ENCODE measurements around the gene NFATC1.

The NFATC1 gene

DNA sequence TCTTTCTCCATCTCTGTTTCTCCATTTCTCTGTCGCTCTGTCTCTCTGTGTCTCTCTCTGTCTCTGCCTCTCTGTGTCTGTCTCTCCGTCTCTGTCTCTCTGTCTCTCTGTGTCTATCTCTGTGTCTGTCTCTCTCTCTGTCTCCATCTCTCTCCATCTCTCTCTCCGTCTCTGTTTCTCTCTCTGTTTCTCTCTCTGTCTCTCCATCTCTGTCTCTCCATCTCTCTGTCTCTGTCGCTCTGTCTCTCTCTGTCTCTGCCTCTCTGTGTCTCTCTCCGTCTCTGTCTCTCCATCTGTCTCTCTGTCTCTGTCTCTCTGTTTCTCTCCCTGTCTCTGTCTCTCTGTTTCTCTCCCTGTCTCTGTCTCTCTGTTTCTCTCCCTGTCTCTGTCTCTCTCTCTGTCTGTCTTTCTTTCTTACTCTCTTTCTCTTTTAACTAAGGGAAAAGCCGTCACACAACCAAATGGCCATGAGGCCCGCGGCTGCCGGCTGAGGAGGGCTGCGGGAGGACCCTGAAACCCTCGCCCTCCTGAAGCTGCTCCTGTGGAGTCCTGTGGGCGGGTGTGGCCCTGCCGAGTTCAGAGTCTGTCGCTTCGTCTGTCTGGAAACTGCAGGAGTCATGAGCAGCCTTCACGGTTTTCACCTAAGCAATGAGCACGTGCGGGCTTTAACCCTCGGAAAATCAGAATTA lies 29.3 kb downstream of the NFATC1 start:
- DNase-seq: no peak

DNA sequence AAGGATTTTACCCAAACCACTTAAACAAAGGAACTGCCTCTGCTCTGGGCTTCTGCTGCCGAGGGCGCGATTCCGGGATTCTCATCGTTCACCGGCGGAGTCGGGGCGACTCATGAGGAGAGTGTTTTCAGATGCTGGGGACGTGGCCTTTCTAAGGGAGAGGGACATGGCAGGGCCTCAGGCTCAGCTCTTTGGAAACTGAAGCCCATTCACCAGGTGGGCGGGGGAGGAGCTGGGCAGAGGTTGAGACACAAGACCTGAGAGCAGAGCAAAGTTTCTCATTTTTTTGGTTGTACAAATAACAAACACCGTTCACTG lies 29.8 kb downstream of the NFATC1 start:
- no peak for DNase-seq

DNA sequence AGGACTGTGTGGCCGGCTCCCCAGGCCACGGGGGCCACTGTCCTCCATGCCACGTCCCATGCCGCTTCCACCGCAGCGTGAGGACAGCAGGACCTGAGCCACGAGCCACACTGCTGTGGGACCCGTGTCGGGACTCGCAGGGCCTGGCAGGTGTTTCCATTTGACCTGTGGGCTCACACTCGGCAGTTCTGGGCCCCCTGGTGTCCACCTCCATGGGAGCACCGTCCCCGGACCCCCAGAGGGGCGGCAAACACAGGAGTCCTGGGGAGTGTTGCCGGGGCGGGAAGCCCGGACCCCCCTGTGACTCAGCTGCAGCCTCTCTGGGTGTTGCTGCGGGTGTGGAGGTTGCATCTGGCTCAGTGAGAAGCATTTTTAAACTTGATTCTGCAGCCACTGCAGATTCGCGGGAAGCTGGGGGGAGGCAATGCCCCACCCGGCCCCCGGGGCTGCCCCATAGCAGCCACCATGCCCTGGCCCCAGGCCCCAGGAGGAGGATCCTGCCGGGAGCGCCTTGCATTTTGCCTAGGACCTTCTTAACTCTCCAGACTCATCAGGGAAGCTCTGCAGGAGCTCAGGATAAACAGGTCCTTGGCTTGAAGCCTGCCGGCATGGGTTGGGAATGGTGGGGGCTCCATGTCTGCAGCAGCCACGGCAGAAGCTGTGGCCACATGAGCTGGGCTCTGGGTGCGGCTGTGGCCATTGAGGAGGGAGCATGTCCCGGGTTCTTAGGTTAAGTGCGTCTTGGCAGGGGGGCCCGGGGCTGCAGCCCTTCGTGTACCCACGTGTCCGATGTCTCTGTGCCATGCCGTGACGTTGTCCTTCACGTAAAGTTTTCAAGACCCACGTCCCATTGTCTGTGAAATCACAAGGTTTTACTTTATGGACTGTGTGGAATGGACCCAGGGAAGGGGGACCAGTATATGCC lies 30.9 kb downstream of the NFATC1 start:
- no peak for DNase-seq

DNA sequence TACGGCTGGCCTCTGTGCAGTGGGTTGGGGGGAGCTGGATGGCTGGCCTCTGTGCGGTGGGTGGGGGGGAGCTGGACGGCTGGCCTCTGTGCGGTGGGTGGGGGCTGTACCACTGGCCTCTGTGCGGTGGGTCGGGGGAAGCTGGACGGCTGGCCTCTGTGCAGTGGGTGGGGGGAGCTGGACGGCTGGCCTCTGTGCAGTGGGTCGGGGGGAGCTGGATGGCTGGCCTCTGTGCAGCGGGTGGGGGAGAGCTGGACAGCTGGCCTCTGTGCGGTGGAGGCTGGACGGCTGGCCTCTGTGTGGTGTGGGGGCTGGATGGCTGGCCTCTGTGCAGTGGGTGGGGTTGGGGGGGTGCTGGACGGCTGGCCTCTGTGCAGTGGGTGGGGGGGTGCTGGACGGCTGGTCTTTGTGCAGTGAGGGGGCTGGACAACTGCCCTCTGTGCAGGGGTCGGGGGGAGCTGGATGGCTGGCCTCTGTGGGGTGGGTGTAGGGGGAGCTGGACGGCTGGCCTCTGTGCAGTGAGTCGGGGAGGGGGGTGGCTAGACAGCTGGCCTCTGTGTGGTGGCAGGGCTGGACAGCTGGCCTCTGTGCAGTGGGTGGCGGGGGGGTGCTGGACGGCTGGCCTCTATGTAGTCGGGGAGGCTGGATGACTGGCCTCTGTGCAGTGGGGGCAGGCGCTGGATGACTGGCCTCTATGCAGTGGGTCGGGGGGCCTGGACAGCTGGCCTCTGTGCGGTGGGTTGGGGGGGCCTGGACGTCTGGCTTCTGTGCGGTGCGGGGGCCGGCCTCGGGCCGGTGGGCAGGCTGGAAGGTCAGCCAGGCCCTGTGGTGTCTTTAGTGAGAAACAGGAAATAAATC lies 31.9 kb downstream of the NFATC1 start:
- DNase-seq: no peak

DNA sequence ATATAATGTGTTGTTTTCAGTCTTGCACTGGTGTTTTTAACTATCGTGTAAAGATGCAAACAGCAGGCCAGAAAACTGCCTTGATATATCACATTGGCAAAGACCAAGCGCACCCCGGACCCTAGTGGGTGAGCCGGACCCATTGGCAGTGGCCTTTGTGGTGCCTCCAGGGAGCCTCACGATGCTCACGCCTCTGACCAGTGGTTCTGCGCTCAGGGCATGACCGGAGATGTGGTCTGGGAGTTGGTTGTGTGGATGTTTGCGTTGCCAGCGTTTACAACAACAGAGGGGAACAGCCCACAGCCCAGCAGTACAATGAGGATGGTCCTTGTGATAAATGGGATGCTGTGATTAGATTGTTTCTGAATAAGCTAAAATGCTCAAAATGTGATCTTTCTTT lies 32.6 kb downstream of the NFATC1 start:
- no peak for DNase-seq

DNA sequence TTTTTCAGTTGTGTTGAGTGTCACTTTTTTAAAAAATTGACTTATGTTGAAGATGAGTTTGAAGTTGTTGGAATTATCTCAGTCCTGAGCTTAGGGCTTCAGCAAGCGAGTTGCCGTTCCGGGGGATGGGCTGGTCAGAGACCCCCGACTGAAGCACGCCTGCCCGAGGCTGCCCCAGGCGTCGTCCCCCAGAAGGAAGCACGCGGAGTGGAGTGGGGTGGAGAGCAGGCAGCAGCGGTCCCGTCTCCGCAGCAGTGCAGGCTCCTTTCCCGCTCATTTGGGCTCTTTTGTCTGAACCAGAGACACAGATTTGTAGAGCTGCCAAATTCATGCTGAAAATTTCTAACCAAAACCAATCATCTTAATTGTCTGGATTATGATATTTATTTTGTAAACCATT lies 33.7 kb downstream of the NFATC1 start:
- DNase-seq: no peak

DNA sequence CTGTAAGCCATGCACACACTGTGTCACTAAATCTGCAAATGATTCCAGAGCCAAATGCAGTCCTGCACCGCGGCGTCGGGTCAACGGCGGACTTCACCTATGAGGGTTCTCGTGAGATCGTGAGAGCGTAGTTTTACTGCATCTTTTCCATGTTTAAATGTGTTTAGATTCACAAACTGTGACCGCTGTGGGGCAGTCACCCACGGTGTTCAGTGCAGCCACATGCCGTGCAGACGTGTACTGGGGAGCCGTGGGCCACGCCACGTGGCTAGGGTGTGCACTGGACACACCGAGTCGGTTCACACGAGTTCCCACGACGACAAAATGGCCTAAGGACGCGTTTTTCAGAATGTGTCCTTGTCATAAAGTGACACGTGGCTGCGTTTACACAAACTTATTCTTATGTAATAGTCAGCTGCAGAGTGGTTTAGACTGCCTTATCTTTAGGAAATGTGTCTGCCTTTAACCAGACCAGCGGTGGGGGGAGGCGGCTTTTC lies 34.1 kb downstream of the NFATC1 start:
- no peak for DNase-seq

DNA sequence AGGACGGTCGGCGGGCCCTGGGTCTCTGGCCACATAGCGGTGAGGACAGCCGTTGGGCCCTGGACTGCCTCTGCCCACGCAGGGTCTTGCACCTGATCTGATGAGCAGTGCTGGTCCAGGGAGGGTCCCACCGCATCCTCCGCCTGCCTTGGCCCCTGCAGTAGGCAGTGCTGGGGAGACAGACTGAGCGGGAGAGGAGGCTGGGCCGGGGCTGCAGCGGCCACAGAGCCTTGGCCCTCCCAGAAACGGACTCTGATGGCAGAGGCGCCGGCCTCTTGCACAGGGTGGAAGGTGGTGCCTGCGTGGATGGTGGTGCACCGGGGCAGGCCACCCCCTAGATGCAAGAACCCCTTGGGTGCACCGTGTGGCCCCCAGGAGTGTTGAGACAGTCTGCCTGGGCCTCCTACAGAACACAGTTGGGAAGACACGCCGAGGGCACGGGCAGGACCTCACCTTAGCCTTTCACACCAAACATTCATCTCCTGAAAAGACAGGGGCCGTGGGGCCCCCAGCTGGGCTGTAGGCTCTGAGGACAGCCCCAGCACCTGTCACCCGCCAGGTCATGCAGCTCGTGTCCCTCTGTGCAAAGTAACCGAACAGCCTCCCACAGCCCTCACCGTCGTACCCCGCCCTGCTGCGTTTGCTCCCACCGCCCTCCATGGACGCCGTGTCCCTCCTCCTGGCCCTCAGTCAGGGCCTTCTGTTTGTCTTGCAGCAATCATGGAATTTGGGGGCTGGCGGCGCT lies 36.8 kb downstream of the NFATC1 start:
- no peak for DNase-seq

DNA sequence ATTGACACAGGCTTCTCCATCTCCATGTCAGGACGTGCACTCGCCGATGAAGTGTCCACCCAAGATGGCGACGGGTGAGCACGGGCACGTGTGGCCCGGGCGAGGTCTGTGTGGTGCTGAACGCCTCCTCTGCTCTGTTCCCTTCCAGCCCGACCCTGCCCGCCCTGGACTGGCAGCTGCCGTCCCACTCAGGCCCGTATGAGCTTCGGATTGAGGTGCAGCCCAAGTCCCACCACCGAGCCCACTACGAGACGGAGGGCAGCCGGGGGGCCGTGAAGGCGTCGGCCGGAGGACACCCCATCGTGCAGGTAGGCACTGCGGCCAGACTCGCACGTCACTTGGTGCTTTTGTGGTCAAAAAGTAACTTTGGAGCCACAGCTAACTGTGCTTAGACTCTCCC lies 37.7 kb downstream of the NFATC1 start:
- no peak for DNase-seq

DNA sequence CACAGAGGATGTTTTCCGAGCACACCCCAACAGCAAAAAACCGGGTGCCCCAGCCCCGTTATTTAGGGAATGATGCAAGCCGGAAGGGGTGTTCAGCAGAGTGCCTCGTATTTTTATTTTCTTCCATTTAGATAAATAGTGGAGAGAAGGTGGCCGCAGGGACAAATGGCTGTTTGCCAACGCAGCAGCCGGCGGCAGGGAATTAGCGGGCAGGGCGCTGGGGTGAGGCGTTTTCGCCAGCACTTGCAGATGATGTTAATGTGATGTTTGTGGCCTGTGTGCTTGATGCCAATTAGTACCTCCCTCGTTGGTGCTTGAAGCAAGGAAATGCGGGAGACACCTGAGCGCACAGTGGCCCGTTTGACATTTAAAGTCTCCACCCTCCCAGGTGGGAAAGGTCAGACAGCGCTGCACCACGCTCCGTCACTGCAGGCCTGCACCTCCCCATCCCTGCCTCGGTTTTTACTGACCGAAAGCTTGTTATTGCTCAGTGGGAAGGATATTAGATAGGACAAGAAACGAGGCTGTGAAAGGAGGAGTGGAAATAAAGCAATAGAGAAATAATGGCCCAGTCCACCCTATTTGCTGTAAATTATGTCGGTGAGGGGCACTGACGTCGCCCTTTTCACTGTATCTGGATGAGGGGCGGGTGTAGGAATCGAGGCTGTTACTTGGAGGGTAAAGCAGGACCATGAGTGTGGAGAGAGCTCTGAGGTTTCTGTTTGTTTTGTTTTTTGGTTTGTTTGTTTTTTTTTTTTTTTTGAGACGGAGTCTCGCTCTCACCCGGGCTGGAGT lies 39.1 kb downstream of the NFATC1 start:
- no peak for DNase-seq

DNA sequence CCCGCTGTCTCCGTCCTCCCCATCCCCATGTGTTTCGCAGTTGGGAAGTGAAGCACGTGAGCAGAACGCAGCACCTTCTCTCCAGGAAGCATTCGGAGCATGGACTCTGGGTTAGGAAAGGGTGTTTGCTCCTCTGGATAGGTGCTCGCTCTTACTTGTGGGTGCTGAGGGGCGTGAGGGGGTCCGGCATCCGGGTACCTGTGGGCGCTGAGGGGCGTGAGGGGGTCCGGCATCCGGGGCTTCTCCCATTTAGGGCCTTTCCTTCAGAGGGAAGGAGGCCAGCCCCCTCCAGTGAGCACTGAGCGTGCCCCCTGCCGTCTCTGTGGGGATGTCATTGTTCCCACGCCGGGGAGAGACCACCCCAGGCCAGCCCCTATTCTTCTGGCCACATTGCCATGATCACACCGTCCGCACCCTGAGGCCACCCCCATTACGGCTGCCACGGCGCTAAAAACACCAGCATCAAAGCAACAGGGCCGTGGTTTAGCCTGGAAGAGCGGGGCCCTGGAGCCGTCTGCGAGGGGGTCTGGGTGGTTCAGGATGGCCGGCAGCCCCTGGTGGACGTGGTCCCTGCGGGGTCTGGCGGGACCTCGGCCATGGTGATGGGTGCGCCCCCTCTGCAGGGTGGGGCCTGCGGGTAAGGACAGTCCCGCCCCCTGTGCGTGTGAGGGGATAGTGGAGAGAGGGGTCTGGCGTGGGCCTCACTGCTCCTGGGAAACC lies 41.0 kb downstream of the NFATC1 start:
- DNase-seq: no peak

DNA sequence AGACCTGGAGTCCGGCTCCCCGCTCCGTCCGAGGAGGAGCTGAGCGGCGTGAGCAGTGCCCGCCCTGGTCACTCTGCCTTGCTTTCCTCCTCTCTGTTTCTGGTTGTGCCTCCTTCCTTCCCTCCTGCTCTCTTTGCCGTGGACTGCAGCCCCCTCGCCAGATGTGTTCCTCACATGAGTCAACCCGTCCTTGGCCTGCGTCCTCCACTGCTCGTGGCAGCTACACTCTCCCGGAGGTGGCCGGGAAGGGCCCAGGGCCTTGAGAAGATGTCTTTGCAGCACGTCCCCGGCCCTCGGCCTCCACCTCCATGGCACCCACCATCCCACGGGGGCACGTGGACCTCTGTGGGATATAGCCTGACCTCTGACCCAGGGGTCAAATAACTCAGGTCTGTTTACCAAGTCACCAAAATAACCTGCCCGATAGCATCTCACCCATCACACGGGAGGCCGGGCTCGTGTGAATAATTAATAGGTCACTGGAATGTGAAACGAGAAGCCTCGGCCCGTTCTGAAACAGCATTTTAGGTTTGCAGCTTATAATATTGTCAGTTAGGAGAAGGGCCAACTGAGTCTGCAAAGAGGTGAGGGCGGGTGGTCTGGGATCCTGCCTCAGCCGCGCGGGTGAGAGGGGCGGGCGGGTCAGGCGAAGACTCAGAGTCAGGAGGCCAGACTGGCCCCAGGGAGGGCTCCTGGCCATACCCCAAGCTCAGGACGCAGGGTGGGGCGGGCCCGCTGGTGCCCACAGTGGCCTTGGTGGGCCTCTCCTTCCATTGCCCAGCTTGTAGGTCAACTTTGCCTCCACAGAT lies 42.6 kb downstream of the NFATC1 start:
- no peak for DNase-seq

DNA sequence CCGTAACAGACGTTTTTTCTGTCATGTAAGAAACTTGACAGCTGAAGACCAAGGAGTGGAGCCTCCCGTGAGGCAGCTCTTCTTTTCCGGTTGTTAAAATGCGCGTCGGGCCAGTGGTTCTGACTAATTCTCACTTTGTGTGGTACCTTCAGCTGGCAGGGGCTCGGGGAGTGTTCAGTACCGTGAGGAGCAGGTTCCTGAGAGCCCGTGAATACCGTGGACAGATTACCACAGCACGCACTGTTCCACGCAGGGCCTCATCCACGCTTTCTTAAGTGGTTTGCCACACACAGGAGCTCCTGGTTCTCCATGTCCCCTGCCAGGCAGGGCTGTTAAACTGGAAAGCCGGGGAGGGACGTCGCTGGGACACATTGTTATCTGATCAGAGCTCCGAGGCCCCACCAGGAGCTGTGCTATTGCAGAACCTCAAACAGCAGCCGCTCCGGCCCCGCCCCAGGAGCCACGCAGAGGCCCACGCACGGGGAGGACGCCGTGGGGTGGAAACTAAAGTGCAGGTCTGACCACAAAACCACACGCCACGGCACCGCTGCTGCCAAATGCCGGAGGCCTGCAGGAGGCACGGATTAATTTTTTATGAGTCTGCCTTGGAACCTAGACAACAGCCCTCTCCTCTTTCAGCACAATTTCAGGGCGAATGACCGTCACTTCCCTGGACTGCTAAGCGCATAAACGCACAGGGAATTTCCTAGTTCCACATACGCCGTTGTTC lies 43.3 kb downstream of the NFATC1 start:
- DNase-seq: peak; percentile 48 to 54

DNA sequence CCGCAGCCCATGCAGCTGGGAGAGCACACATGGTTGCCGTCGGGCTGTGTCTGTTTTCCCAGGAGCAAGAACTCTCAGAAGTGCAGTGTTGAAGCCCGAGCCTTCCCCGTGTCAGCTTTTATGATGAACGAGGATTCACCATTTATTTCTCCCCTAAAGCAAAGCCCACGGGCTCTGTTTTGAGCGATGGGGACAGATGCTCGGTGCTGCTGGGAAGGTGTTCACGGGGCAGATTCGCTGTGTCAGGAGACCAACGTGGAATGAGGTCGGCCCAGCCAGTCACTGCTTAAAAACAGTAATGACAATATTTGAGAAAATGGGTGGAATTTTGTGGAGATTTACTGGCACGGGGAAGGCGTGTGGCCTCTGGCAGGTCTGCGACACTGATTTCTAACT lies 43.9 kb downstream of the NFATC1 start:
- no peak for DNase-seq

DNA sequence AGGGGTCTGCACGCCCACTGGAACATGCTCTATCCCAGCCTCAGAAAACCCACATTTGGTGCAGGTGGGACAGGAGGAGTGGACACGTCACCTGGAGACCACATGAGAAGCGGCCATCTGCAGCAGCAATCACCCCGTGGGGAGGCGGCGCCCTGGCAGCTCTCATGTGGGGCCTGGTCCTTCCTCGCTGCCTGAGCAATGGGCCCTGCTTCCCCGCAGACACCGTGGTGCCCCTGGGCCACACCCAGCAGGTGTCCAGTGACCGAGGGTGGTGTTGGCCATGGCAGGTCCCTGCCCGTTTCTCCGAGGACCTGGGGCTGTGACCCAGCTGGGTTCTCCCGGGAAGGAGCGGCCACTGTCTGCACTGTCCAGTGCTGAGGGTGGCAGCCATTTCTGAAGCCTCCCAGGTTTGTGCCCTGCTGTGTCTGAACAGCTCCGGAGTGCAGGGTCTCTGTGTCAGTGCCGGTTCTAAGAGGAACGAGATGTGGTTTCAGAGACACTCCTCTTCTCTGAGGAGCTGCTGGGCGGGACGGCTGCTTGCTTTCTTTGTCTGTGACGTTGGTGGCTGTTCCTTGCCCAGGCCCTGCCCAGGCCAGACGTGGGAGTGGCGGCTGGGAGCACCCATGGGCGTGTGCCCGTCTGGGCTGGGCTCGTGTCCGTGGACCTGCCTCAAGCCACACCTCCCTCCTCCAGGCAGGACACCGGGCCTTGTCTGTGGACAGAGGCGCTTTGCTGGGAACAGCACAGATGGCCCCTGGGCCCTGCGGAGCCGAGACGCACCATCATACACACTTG lies 44.8 kb downstream of the NFATC1 start:
- no peak for DNase-seq

DNA sequence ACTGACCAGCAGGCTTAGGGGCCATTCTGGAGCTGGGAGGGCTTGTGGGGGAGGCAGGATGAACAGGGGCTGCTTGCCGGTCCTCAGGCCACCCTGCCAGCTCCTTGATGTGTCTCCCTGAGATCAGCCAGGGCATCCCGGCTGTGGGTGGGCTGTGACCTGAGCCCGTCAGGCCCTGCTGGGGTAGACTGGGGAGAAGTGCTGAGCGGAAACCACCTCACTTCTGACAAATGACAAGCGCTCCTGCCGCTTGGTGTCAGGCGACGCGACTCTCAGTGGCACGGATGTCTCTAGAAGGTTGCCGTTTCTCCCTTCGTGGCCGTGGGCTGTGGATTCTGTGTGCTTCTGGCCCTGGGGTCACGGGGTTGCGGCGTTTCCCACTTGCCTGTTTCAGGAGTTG lies 45.7 kb downstream of the NFATC1 start:
- DNase-seq: no peak

DNA sequence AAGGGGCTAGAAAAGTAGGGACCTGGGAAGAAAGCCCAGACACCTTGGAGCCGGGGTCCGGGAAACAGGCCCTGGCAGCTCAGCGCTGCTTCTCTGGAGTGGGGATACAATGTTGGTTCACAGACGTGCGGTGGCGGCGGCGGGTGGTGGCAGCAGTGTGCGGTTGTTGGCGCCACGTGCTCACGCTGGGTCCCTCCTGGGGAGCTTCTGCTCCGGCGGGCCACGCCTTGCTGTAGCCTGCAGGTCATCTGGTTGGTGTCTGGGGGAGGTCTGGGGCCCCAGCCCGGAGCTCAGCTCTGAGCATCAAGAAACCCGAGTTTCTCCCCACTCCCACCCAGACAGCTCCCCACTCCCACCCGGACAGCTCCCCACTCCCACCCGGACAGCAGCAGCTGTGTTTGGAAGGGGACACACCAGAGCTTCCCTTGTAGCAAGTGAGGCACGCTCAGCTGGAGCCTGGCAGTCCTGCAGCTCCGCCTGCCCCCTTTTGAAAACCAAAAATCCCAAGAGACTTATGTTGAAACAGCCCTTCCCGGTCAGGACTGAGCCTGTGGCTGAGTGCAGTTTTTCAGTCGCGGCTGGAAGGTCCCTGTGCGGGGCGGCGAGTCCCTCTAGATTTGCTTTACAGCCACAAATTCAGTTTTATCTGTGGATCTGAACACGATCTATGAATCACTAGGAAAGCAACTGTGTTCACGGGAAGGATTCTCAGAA lies 46.9 kb downstream of the NFATC1 start:
- no peak for DNase-seq

DNA sequence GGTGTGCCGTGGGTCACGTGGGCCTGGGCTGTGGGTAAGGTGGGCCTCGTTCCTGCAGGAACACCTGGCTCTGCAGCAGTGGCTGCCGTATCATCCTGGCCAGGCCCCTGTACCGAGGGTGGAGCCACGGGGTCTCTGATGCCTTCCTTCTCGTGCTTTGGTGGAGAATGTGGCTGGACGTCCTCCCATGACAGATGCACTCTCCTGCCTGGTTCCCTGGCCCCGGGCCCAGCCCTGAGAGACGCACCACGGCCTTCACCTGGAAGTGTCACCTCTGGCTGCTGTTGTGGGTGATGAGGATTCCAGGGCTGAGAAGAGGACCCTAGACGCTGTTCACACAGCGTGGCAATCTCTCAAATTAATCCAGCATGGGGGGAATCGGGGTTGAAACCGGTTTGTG lies 49.5 kb downstream of the NFATC1 start:
- DNase-seq: no peak

All from activated CD4-positive, alpha-beta T cell treated with anti-CD3 and anti-CD28 coated beads for 4 hours (primary cell).